PC-9 (cell line): ENCODE data around the gene SLC30A9.

Experiments
- CTCF ChIP-seq: fragments of 200-600 bp; sonication (generic); conservative IDR thresholded peaks from 2 replicates; pipeline ENCODE4 v1.6.1; 2017; ENCODE audit warnings: mixed run types, antibody characterized with exemption, mild to moderate bottlenecking, moderate library complexity
- EZH2 ChIP-seq: fragments of 200-600 bp; sonication (generic); IDR thresholded peaks from 2 replicates; pipeline ENCODE4 v1.8.0; 2017; ENCODE audit warnings: antibody characterized with exemption, low read depth

GRCh38 chr4:42018451-42018850 lies 28.1 kb downstream of the SLC30A9 start:
- TF ChIP-seq CTCF (no peak), EZH2 (no peak)
